ENCODE measurements around the gene OR5B2.
"Not testable (repeated sequence)": the region's sequence is repeated elsewhere in the genome, so short reads cannot be mapped to it uniquely, and the experiment has no call there.

The OR5B2 gene

GRCh38 chr11:58428021-58428420, at the start of gene OR5B2:
OR5B2 (minus strand) TSS chr11:58428121; CDS start chr11:58423261, 4,860 bp downstream.
- no peak for DNase-seq (ENCODE audit: low read depth)

GRCh38 chr11:58471892-58472291, 44.0 kb upstream of the OR5B2 start:
- no peak for DNase-seq (ENCODE audit: low read depth)

GRCh38 chr11:58466293-58466692, 38.4 kb upstream of the OR5B2 start:
- no peak for DNase-seq (ENCODE audit: low read depth)

- no peak for DNase-seq (ENCODE audit: low read depth)
Measured at GRCh38 chr11:58465690-58466089, 37.8 kb upstream of the OR5B2 start.

GRCh38 chr11:58451585-58451984, 23.7 kb upstream of the OR5B2 start:
- no peak for DNase-seq (ENCODE audit: low read depth)

DNA sequence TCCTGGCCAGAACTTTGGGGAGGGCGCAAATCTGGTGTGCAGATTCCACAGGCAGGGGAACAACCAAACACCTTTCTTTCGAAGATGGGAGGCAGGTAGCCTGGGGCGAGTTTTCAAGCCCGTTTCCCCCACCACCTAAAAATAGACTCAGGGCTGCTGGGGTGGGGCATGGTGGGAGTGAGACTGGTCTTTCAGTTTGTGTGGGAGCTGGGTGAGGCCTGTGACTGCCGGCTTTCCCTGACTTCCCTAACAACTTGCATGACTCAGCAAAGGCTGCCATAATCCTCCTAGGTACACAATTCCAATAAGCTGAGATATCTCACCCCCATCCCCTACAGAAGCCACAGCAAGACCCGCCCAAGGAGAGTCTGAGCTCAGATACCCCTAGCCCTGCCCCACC, 18.4 kb upstream of the OR5B2 start:
- DNase-seq (ENCODE audit: low read depth) = no peak

DNA sequence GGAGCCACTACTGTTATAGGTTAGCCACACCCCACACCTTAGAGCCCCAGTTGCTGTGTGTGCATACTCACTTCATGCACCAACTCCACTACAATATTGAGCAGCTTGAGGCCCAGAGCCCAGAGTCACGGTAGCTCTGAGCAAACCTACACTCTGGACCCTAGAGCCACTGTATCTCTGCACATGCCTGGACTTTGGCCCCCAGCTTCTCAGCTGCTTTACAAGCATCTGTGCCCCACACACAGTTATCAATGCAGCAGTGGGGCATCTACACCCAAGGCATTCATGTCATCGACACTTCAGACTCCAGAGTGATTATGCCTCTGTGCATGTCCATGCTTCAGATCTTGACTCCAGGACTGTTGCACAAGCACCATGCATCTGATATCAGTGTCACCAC, 16.4 kb upstream of the OR5B2 start:
- DNase-seq (ENCODE audit: low read depth) = no peak

DNA sequence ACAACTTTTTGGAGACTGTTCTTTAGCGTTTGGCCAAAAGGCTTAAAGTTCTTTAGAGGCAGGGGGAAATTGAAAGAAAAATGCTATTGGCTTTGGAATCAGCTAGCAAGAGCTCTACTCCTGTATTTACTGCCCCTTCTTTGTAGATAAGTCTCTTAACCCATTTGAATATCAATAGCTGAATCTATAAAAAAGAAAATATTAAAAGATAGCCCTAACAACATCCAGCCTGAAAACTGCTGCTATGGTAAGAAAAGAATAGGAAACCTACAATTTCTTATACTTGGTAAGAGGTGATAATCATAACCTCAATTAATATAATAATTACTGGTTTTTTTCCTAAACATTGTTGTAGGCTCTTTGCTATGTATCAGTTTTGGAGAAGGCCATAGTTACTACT, 14.2 kb upstream of the OR5B2 start, which contains the start of gene OR5B12:
TSS of gene OR5B12 (minus strand) at position 101 of the 400 bp plus-strand sequence. CDS start 2,085 bp downstream, outside the sequence.
- DNase-seq (ENCODE audit: low read depth) = no peak

DNA sequence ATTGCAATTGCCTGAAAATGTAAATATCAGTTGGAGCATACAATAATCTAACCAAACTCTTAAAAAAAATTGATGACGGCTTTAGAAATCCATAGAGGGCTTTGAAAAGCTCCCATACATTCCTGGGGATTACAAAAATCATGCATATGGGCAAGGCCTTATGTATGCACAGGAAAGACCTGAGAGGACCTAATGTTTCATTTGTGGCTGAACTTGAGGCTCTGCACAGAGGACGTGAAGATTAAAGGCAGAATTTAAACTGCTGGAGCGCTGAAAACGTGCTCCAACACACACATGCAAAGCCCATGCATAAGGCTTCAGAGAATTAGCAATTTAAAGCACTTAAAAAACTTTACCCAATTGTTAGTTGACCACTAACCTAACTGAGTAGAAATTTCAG, 10.6 kb upstream of the OR5B2 start:
- DNase-seq (ENCODE audit: low read depth) = no peak

DNA sequence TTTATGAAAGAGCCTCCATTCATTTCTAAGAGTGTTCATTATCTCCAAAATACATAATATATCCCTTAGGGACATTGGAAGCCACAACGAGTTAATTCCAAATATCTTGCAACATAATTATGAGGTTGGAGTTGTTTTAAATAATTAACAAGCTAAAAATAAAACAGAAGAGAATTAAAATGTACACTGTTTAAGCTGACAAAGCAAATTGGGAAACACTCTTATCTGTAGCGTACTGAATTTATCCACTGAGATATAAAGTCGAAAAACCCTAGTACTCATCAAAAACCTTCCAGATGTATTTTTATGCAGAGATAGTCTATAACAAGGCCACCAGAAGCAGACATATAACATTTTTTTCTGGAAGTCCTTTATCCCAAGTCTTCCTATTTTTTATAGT, 6.3 kb upstream of the OR5B2 start:
- no peak for DNase-seq (ENCODE audit: low read depth)

GRCh38 chr11:58433638-58434203, 5.8 kb upstream of the OR5B2 start:
- no peak for DNase-seq (ENCODE audit: low read depth)

- DNase-seq (ENCODE audit: low read depth) = no peak
Measured at GRCh38 chr11:58429273-58429672, 1.4 kb upstream of the OR5B2 start.

- DNase-seq (ENCODE audit: low read depth) = no peak
Measured at GRCh38 chr11:58406774-58407173, 21.1 kb downstream of the OR5B2 start, which contains the start of gene OR5B3. OR5B3 (minus strand) TSS chr11:58406874; CDS start chr11:58403409, 3,465 bp downstream.

GRCh38 chr11:58399622-58400021, 28.3 kb downstream of the OR5B2 start:
- not testable (repeated sequence) for DNase-seq (ENCODE audit: low read depth)

DNA sequence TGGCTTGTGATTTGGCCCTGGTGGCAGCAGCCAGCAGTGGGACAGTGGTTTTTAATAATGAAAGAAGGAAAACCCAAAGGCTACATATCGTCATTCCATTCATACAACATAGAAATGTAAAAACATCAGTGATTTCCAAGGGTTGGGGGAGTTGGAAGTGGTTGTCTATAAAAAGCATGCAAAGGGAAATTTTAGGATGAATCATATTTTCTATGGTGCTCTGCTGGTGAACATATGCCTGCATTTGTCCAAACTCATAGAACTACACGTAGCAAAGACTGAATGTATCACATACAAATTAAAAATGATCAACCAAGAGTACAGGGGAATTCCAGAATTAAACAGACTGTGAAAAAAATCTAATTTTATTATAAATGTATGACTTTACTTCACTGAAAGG, 32.3 kb downstream of the OR5B2 start:
- no peak for DNase-seq (ENCODE audit: low read depth)

GRCh38 chr11:58394195-58394594, 33.7 kb downstream of the OR5B2 start:
- no peak for DNase-seq (ENCODE audit: low read depth)

DNA sequence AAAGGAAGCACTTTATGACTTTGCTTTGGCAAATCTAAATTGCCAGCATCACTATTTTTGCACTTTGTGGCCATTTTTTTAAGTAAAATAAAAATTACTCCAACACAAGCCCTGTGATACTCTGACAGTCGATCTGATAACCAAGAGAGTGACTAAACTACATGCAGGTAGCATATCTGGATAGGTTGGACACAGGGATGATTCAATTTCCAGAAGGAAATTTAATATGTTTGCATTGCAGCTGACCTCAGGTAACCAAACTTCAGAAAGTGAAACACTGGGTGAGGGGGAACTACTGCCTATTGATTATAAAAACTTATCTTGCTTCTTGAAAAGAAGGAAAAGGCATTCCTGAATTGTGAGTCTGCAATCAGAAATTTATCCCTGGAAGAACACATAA, 35.2 kb downstream of the OR5B2 start:
- no peak for DNase-seq (ENCODE audit: low read depth)

DNA sequence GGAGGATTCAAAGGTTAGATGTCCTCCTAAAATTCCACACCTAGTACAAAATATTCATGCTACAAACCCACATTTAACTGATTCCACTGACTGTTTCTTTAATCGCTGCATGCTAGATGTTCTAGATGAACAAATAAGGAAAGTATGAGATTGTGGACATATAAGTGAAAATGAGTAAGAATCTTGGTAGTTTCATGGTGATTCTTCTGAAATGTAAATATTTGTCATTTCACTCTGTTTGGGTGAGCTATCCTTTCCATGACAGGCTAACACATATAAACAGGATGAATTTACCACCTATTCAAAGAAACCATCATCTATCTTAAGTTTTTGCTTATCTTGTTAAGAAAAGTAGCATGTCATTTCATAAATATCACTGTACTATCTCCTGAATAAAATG, 36.0 kb downstream of the OR5B2 start:
- DNase-seq (ENCODE audit: low read depth) = no peak

- DNase-seq (ENCODE audit: low read depth) = no peak
Measured at GRCh38 chr11:58390551-58391063, 37.3 kb downstream of the OR5B2 start.
